Measurements from ENCODE around the gene CDK3. TPM values are rescaled to one million over a fixed set of nuclear protein-coding genes. Genes with fewer than 3 reads are reported as not detected.
A peak's percentile ranks its signal among the peaks of the same experiment; 100 is the strongest.

The CDK3 gene
- total and polyA plus RNA-seq, 9 of the 15 experiments (the other 6 are each of a cell fraction or from before 2014, with no cell fraction given), result 0.55 to 8.2 (median 4.7) TPM

- TF ChIP-seq ATF3 (IDR thresholded peaks at IDR 0.05) (peak; percentile 60; the same call in 1 of the 2 replicates), ATF3 (CRISPR knock-in tag; conservative IDR thresholded peaks at IDR 0.05) (no peak), ZNF146 (CRISPR knock-in tag; IDR thresholded peaks at IDR 0.05; ENCODE audit: unreplicated experiment) (no peak), THRB (CRISPR knock-in tag; conservative IDR thresholded peaks at IDR 0.05) (no peak), ATF4 (CRISPR knock-in tag; IDR thresholded peaks at IDR 0.05) (0 out of 2 replicates have a peak, but pooled peaks have one; percentile 9), HNRNPUL1 (IDR thresholded peaks at IDR 0.05; ENCODE audit: low read length) (no peak), BRD9 (IDR thresholded peaks at IDR 0.05; ENCODE audit: low read depth, partially characterized antibody) (peak; percentile 31), ETV6 (IDR thresholded peaks at IDR 0.05; ENCODE audit: borderline replicate concordance in 1 of 2, low read depth in 2 of 2, low read length in 1 of 2) (peak; percentile 94 to 98), ETV6 (CRISPR knock-in tag; IDR thresholded peaks at IDR 0.05; ENCODE audit: borderline replicate concordance) (no peak), RBM39 (optimal IDR thresholded peaks at IDR 0.05; ENCODE audit: low read depth, low read length) (no peak), TBP (optimal IDR thresholded peaks at IDR 0.05; ENCODE audit: low read depth, low read length) (no peak), SMARCE1 (IDR thresholded peaks at IDR 0.05) (peak; percentile 99), MIER1 (IDR thresholded peaks at IDR 0.05; ENCODE audit: low read depth) (no peak), STAT5A (IDR thresholded peaks at IDR 0.05; ENCODE audit: borderline replicate concordance, low read length) (peak; percentile 67; the same call in 1 of the 2 replicates), SMC3 (conservative IDR thresholded peaks at IDR 0.05; ENCODE audit: insufficient read depth, low read depth, low read length) (no peak), MEF2D (tag; conservative IDR thresholded peaks at IDR 0.05; ENCODE audit: low read depth) (peak; percentile 80; the same call in 1 of the 2 replicates), EHMT2 (IDR thresholded peaks at IDR 0.05) (peak; percentile 56; the same call in 1 of the 2 replicates), SRSF3 (IDR thresholded peaks at IDR 0.05; ENCODE audit: insufficient read depth, low read length) (no peak), ETV1 (tag; conservative IDR thresholded peaks at IDR 0.05; ENCODE audit: low read depth) (peak; percentile 84), ZFX (CRISPR knock-in tag; IDR thresholded peaks at IDR 0.05) (peak; percentile 35; the same call in 1 of the 2 replicates)
- TF ChIP-seq, protein P1, sequence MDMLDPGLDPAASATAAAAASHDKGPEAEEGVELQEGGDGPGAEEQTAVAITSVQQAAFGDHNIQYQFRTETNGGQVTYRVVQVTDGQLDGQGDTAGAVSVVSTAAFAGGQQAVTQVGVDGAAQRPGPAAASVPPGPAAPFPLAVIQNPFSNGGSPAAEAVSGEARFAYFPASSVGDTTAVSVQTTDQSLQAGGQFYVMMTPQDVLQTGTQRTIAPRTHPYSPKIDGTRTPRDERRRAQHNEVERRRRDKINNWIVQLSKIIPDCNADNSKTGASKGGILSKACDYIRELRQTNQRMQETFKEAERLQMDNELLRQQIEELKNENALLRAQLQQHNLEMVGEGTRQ (CRISPR knock-in tag; IDR thresholded peaks at IDR 0.05), result no peak
- TF ChIP-seq, protein P2, sequence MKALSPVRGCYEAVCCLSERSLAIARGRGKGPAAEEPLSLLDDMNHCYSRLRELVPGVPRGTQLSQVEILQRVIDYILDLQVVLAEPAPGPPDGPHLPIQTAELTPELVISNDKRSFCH (CRISPR knock-in tag; IDR thresholded peaks at IDR 0.05), result no peak
- TF ChIP-seq, protein P2 (tag; IDR thresholded peaks at IDR 0.05), result peak; percentile 64; the same call in 1 of the 2 replicates
- TF ChIP-seq, protein P3, sequence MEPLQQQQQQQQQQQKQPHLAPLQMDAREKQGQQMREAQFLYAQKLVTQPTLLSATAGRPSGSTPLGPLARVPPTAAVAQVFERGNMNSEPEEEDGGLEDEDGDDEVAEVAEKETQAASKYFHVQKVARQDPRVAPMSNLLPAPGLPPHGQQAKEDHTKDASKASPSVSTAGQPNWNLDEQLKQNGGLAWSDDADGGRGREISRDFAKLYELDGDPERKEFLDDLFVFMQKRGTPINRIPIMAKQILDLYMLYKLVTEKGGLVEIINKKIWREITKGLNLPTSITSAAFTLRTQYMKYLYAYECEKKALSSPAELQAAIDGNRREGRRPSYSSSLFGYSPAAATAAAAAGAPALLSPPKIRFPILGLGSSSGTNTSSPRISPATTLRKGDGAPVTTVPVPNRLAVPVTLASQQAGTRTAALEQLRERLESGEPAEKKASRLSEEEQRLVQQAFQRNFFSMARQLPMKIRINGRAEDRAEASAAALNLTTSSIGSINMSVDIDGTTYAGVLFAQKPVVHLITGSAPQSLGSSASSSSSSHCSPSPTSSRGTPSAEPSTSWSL (CRISPR knock-in tag; IDR thresholded peaks at IDR 0.05; ENCODE audit: borderline replicate concordance), result no peak
Measured at GRCh38 chr17:75970011-75970523, 30.6 kb upstream of the CDK3 start (continued).

Data from K562 (cell line).